ENCODE results near the gene CDH4.

- TF ChIP-seq CTCF (conservative IDR thresholded peaks at IDR 0.05) (no peak), EZH2 (IDR thresholded peaks at IDR 0.05; ENCODE audit: low read depth) (no peak)
These were observed 46.6 kb downstream of the CDH4 start for GRCh38 chr20:61298661-61299060.
